Coronary artery (tissue), 2 donors: ENCODE results near the gene PRR15.

ENCODE experiments used
- DNase-seq: peaks from one replicate; pipeline ENCODE4 v3.0.0-alpha.2; 2017; ENCODE audit warnings: low spot score
- H3K27ac ChIP-seq, 2 donors: fragments of 200-600 bp; sonication (generic); one replicate each; pipeline ENCODE4 v1.5.1; 2016 to 2019
- H3K4me3 ChIP-seq: fragments of 200-600 bp; sonication (generic); 2 replicates; pipeline ENCODE4 v1.5.1; 2016; ENCODE audit warnings: mild to moderate bottlenecking, moderate library complexity
- TF ChIP-seq, protein P1 (sequence below): fragments of 200-600 bp; sonication (generic); IDR thresholded peaks from one replicate; pipeline ENCODE4 v1.5.1; 2019; ENCODE audit warnings: antibody characterized with exemption

Gene PRR15

DNA sequence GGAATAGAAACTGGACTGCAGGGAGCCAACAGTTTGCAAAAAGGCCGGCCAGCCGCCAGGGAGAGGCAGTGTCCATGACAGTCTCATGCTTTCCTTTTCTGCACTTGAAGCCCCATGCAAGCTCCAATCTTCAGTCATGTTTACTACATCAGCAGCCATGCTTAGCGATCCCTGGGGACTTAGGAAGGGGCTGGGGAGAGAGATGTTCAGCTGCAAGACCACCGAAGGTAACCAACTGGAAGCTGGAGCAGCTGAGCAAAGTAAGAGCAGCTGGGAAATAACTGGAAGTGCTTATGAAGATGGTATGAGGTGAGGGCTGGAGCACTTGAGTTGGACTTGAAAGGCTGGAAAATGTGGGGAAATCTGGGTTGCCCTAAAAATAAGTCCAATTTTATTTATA is 37.0 kb downstream of the PRR15 start:
- no peak for DNase-seq
- TF ChIP-seq, protein P1, sequence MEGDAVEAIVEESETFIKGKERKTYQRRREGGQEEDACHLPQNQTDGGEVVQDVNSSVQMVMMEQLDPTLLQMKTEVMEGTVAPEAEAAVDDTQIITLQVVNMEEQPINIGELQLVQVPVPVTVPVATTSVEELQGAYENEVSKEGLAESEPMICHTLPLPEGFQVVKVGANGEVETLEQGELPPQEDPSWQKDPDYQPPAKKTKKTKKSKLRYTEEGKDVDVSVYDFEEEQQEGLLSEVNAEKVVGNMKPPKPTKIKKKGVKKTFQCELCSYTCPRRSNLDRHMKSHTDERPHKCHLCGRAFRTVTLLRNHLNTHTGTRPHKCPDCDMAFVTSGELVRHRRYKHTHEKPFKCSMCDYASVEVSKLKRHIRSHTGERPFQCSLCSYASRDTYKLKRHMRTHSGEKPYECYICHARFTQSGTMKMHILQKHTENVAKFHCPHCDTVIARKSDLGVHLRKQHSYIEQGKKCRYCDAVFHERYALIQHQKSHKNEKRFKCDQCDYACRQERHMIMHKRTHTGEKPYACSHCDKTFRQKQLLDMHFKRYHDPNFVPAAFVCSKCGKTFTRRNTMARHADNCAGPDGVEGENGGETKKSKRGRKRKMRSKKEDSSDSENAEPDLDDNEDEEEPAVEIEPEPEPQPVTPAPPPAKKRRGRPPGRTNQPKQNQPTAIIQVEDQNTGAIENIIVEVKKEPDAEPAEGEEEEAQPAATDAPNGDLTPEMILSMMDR: no peak

DNA sequence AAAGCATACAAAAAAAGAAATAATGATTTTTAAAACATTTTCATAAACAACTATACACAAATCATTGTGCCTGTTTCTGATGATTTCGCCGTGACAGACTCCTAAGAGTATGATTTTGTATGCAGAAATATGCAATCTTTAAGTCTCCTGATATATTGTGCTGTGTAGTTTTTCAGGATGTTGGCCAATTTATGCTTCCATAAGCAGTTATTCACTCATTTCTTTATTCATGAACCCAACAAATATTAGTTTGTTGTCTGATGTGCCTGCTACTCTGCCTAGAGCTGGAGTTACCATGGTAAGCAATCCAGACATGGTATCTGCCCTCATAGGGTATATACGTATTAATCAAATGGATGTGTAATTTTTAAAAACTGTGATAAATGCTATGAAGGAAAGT is 40.4 kb downstream of the PRR15 start:
- H3K4me3 ChIP-seq: no peak overlapping the region
- no peak for DNase-seq
- TF ChIP-seq, protein P1: no peak
- no peak overlapping the region for H3K27ac ChIP-seq

More for the DNA sequence above, 37.0 kb downstream of the PRR15 start:
- Histone ChIP-seq H3K27ac (no peak overlapping the region), H3K4me3 (no peak overlapping the region)

DNA sequence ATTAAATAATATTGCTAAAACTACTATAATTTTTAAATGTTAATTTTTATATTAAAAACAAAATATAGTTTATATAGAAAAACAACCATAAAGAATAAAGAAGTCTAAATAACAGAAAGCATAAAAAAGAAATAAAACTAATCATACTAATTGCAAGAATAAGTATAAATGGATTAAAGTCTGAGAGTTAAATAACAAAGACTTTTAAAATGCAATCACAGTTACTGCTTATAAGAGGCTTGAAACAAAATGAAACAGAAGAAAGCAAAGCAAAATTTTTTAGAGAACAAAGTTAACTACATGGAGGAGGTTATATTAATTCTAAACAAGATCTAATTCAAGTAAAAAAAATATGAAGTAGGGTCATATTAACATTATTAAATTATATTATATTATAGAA is 41.1 kb downstream of the PRR15 start:
- TF ChIP-seq, protein P1: no peak
- DNase-seq: no peak
- no peak overlapping the region for H3K27ac ChIP-seq
- H3K4me3 ChIP-seq: no peak overlapping the region

DNA sequence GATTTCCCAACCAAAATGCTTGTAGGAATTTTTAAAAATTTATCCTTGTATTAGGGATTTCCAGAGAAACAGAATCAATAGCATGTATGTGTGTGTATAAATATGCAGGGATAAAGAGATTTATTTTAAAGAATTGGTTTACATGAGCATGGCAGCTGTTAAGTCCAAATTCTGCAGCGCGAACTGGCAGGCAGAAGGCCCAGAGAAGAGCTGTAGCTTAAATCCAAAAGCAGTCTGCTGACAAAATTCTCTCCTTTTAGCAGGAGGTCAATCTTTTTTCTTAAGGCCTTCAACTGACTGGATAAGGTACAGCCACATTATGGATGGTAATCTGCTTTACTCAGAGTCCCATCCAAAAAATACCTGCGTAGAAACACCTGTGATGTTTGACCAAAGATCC is 42.0 kb downstream of the PRR15 start:
- no peak for DNase-seq
- no peak overlapping the region for H3K27ac ChIP-seq
- TF ChIP-seq, protein P1: no peak
- H3K4me3 ChIP-seq: no peak overlapping the region

DNA sequence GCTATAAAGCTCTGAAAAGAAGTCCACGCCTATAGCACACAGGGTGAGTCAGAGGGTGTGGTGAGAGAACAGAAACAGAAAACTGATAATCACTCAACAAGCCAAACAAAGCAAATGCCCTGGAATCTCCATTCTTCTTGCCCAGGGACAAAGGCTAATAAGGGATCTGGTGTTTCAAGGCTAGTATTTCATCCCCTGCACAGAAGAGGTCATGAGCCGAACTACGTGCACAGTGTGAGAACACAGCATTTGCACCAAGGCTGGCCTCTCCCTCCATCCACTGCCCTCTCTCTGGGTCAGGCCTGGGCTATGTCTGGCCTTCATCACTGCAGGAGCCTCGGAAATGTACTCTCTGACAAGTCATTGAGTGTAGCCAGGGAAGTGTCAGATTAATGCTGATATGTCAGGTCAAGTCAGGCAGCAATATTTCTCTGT is 42.7 kb downstream of the PRR15 start:
- TF ChIP-seq, protein P1: no peak
- peak overlapping the region in 1 of 2 donors; percentile 26 for H3K27ac ChIP-seq
- no peak for DNase-seq
- H3K4me3 ChIP-seq: no peak overlapping the region

DNA sequence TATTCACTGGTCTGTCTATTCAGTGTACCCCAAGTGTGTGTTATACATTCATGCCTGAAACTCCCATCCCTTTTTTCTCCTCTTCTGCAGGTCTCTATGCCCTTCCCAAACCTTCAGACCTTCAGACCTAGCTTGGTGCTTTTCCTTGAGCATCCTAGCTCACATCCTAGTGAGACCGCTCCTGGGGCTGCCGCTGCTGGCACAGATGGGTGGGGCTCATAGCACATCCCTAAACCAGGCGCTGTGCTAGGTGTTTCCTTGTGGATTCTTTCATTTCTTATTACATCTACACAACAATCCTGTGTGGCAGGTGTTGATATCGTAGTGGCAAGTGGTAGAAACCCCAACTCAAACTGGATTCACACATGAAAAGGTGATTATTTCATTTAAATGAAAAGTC is 43.2 kb downstream of the PRR15 start:
- TF ChIP-seq, protein P1: no peak

DNA sequence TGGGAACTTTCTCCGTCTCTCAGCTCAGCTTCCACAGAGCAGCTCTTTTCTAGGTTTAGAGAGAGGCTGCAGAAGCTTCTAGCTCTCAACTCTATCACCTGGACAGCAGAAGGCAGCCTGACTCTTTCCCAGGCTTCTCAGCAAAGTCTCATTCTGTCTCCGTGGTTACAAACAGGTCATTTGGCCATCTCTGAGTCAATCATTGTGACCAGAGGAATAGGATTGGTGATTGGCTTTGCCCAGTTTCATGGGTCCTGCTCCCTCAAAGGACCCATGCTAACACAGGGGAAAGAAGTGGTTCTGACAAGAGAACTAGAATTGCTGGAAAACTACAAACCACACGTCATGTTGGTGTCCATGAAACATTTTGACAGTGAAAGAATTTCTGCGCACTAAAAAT is 43.6 kb downstream of the PRR15 start:
- TF ChIP-seq, protein P1: no peak
- Histone ChIP-seq H3K4me3 (no peak overlapping the region), H3K27ac (no peak overlapping the region)
- DNase-seq: no peak

More for the DNA sequence above, 43.2 kb downstream of the PRR15 start:
- no peak for DNase-seq
- Histone ChIP-seq H3K27ac (peak overlapping the region in 1 of 2 donors; percentile 26), H3K4me3 (no peak overlapping the region)
